Duodenal mucosa (tissue), 2 donors: Measurements from ENCODE around the gene MAGI3.

ENCODE experiments used
- H3K27ac ChIP-seq: one replicate; pipeline ENCODE4 v1.7.0; 2013; ENCODE audit warnings: low read depth, low read length
- H3K27me3 ChIP-seq, 2 donors: one replicate each; pipeline ENCODE4 v1.7.0; 2013; ENCODE audit warnings: low read length in 2 of 2, control low read depth in 1 of 2; ENCODE audit not compliant: insufficient read depth in 2 of 2, control insufficient read depth in 1 of 2
- H3K36me3 ChIP-seq, 2 donors: one replicate each; pipeline ENCODE4 v1.7.0; 2013; ENCODE audit warnings: low read length in 2 of 2, control low read depth in 1 of 2; ENCODE audit not compliant: insufficient read depth in 2 of 2, control insufficient read depth in 1 of 2
- H3K4me1 ChIP-seq, 2 donors: one replicate each; pipeline ENCODE4 v1.7.0; 2013; ENCODE audit warnings: low read length in 2 of 2, control low read depth in 1 of 2; ENCODE audit not compliant: insufficient read depth in 2 of 2, control insufficient read depth in 1 of 2
- H3K4me3 ChIP-seq, 2 donors: one replicate each; pipeline ENCODE4 v1.7.0; 2013; ENCODE audit warnings: low read length in 2 of 2, low read depth in 1 of 2
- H3K9ac ChIP-seq, 2 donors: one replicate each; pipeline ENCODE4 v1.7.0; 2013; ENCODE audit warnings: low read length in 2 of 2, low read depth in 1 of 2
- H3K9me3 ChIP-seq, 2 donors: one replicate each; pipeline ENCODE4 v1.7.0; 2013; ENCODE audit warnings: low read length in 2 of 2, control low read depth in 1 of 2; ENCODE audit not compliant: control insufficient read depth in 1 of 2

The MAGI3 gene

DNA sequence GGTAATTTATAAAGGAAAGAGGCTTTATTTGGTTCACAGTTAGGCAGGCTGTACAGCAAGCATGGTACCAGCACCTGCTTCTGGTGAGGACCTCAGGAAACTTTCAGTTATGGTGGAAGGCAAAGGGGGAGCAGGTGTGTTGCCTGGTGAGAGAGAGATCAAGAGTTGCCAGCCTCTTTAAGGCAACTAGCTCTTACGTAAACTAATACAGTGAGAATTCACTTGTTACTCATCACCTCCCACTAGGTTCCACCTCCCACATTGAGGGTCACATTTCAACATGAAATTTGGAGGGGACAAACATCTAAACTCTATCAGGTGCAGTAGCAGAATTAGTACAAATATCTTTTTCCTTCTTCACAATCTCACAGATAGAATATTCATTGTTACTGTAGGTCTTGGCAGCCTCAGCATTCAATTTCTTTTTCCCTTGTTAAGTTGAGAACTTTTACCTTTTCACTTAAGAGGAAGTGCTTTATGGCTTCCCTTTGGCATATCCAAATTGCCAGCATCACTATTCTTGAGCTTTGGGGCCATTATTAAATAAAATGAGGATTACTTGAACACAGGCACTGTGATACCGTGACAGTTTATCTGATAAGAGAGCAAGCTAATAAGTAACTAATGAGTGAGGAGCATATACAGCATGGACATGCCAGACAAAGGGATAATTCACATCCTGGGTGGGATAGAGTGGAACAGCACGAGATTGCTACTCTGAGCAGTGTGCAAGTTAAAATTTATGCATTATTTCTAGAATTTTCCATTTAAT is 48.4 kb downstream of the MAGI3 start:
- Histone ChIP-seq H3K27ac (no peak overlapping the region), H3K4me3 (no peak overlapping the region), H3K4me1 (peaks cover 8 to 21% of the 10 kb centered on the region in 2 donors), H3K9ac (no peak overlapping the region), H3K36me3 (no peaks in the 10 kb centered on the region), H3K9me3 (no peaks in the 10 kb centered on the region), H3K27me3 (no peaks in the 10 kb centered on the region)

DNA sequence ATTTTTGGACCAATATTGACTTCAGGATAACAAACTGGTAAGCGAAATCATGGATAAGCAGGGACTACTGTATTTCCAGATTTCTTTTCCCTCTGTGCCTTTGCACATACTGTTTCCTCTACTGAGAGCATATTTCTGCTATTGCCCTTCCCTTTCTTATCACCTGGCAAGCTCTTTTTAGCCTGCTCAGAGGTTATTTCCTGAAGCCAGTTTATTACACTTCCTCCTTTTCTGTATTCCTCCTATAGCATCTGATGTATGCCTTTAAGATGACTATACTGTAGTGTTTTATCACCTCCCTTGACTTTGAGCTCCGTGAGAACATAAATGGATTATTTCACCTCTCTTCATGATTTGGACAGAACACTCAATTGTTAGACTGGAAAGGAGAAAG is 49.0 kb downstream of the MAGI3 start:
- Histone ChIP-seq H3K27me3 (no peaks in the 10 kb centered on the region), H3K4me1 (peaks cover 5 to 15% of the 10 kb centered on the region in 2 donors), H3K9me3 (peaks cover 0 to 4% of the 10 kb centered on the region in 2 donors), H3K27ac (no peak overlapping the region), H3K36me3 (no peaks in the 10 kb centered on the region), H3K9ac (no peak overlapping the region), H3K4me3 (no peak overlapping the region)

DNA sequence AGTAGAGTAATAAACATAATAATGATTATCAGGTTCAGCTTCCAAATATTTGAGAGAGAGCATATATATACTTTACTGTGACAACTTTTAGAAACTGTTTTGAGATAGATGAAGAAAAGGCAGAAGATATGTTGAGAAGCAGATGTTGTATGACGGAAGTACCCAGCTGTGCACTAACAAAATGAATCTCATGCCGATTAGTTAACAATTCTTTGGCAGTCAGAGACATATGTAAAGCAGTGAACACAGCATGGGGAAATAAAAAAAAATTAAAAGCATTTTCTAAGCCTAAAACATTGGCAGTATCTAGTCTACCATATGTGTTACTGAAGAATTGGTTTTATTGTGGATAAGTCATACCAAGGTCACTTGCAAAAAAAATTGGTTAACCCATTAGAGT is 51.8 kb downstream of the MAGI3 start:
- H3K27me3 ChIP-seq: no peaks in the 10 kb centered on the region
- no peaks in the 10 kb centered on the region for H3K36me3 ChIP-seq
- H3K27ac ChIP-seq: no peak overlapping the region
- no peak overlapping the region for H3K4me3 ChIP-seq
- H3K9me3 ChIP-seq: peaks cover 0 to 4% of the 10 kb centered on the region in 2 donors
- no peak overlapping the region for H3K9ac ChIP-seq
- peaks cover 5 to 9% of the 10 kb centered on the region in 2 donors for H3K4me1 ChIP-seq

DNA sequence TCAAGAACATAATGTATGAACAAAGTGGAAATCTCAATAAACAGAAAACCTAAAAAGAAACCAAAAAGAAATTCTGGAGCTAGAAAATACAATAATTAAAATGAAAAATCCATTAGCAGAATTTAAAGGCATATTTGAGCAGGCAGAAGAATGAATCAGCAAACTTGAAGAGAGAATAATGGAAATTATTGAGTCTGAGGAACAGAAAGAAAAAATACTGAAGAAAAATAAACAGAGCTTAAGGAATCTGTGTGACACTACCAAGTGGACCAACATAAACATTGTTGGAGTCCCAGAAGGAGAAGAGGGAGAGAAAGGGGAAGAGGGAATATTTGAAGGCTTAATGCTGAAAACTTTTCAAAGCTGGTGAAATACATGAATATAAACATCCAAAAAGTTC is 54.5 kb downstream of the MAGI3 start:
- Histone ChIP-seq H3K27ac (no peak overlapping the region), H3K9ac (no peak overlapping the region), H3K4me3 (no peak overlapping the region)

DNA sequence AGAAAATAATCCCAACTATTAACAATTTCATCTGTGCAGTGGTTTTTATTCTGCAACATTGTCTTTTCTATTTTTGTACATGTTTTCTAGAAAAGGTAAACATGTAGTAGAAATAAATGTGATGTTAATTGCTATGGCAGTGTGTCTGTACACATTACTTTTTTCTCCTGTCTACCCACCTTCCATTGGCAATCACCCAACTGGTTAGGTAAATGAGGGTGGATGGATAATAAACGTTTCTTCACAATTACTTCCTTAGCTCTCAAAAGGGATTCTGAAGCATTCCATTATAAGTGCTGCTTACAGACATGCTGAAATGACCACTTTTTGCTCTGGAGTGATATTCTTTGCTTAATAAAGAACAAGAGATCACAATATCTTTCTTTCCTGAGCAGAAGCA is 61.4 kb downstream of the MAGI3 start:
- Histone ChIP-seq H3K36me3 (no peaks in the 10 kb centered on the region), H3K27ac (no peak overlapping the region), H3K27me3 (no peaks in the 10 kb centered on the region), H3K4me3 (no peak overlapping the region), H3K9ac (no peak overlapping the region), H3K4me1 (peaks cover 11% of the 10 kb centered on the region in 2 donors), H3K9me3 (no peaks in the 10 kb centered on the region)

More for the DNA sequence above, 54.5 kb downstream of the MAGI3 start:
- Histone ChIP-seq H3K9me3 (peaks cover 0 to 4% of the 10 kb centered on the region in 2 donors), H3K4me1 (no peaks in the 10 kb centered on the region), H3K36me3 (no peaks in the 10 kb centered on the region), H3K27me3 (no peaks in the 10 kb centered on the region)

DNA sequence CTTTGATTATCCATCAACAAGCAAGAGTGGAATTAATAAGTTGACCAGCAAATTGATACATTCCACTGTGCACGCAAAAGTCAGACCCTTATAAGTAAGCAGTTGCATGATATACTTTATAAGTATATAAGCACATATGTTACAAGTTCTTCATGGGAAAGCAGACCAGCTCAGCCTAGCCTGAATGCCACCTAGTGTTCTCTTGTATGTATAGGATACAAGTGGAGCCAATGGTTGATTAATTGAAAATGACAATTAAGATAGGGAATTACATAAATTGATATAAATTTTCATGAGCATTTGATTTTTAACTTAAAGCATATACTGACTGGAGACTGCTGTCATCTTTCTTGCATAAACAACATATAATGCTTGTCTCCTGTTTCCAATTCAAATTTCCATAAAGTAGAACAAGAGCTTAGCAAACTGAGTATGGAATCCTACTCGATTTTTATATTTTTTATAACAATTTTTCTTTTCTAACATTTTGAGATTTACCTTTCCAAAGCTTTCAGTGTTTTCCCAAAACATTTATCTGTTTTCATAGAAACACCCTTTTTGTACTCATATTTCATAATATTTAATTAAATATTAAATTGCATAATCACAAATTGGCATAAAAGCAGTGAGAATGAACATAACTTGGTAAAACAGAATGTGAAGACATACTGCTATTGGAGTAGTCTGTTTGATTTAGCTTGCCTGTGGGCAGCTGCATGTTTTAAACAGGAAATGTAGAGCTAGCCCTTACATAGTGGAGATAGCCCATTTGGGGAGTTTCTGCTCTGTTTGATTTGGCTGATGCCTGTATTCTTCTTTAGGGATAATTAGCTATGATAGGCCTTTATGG is 62.8 kb downstream of the MAGI3 start:
- H3K9ac ChIP-seq: no peak overlapping the region
- H3K27me3 ChIP-seq: no peaks in the 10 kb centered on the region
- H3K27ac ChIP-seq: no peak overlapping the region
- H3K9me3 ChIP-seq: no peaks in the 10 kb centered on the region
- no peak overlapping the region for H3K4me3 ChIP-seq
- no peaks in the 10 kb centered on the region for H3K36me3 ChIP-seq
- peaks cover 11% of the 10 kb centered on the region in 2 donors for H3K4me1 ChIP-seq

DNA sequence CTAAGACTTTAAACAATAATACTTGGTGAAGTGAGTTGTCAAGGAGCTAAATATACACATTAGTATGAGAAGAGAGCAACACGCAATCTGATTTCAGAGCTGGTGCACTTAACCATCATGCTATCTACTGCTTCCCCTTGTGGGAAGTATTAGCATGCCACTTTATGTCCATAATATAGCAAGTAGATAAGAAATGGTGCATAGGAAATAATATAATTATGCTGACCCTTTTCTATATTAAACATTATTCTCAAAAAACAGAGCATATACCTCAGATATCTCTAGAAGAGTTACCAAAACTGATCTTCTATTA is 63.4 kb downstream of the MAGI3 start:
- H3K36me3 ChIP-seq: no peaks in the 10 kb centered on the region
- H3K27me3 ChIP-seq: no peaks in the 10 kb centered on the region
- no peak overlapping the region for H3K27ac ChIP-seq
- no peak overlapping the region for H3K4me3 ChIP-seq
- H3K4me1 ChIP-seq: peaks cover 11% of the 10 kb centered on the region in 2 donors
- H3K9ac ChIP-seq: no peak overlapping the region
- H3K9me3 ChIP-seq: no peaks in the 10 kb centered on the region

DNA sequence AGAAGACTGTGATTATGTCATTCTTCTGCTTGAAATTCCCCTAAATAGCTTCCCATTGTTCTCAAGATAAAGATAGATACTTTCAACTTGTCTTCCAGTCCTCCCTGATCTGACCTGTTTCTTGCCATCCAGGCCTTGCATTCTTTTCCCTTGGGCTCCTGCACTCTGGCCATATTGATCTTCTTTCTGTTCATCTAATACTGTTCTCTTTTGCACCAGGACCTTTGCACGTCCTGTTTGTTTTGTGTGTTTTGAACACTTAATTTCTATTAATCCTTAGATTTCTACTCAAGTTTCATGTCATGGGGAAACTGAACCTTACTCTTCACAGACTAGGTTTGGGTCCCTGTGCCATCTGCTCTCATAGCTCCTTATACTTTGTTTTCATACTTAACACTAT is 65.1 kb downstream of the MAGI3 start:
- no peak overlapping the region for H3K27ac ChIP-seq
- no peaks in the 10 kb centered on the region for H3K9me3 ChIP-seq
- H3K27me3 ChIP-seq: no peaks in the 10 kb centered on the region
- peaks cover 11% of the 10 kb centered on the region in 2 donors for H3K4me1 ChIP-seq
- peaks cover 0 to 4% of the 10 kb centered on the region in 2 donors for H3K36me3 ChIP-seq
- H3K4me3 ChIP-seq: no peak overlapping the region
- no peak overlapping the region for H3K9ac ChIP-seq

DNA sequence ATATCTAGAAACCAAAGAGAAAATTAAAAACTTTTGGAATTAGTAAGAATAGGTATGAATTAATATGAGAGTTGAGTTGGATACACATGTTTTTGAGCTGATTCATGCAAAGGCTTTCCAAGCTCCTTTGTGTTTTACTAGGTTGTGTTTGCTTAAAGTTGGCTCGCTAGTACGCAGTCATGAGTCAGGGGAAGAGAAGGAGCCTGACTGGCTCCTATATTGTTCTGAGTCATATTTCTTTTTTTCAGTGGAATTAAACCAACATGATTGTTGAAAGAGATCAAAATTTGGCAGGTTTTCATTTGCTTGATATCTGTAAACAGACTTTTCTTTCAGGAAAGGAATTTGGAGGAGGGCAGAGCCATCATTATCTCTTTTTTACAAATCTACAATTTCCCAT is 66.7 kb downstream of the MAGI3 start:
- Histone ChIP-seq H3K4me3 (no peak overlapping the region), H3K9me3 (no peaks in the 10 kb centered on the region), H3K9ac (no peak overlapping the region), H3K27ac (no peak overlapping the region), H3K36me3 (peaks cover 0 to 4% of the 10 kb centered on the region in 2 donors), H3K27me3 (no peaks in the 10 kb centered on the region), H3K4me1 (peaks cover 4 to 5% of the 10 kb centered on the region in 2 donors)

DNA sequence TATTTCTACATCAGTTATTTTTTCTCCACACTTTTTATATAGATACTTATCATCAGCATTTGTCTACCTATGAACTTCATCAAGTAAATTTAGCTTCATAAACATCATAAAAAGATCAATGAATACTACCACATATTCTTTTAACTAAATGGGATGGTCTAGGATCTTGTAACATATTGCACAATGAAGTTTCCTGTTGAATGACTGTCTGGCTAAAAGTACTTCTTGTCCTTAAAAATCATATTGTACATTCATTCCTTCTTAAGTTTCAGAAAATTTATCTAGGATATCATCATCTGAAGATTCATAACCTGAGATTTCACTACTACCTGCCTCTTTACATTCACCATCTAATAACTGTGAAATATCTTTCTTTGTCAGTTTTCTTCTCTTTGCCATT is 69.0 kb downstream of the MAGI3 start:
- H3K4me1 ChIP-seq: no peaks in the 10 kb centered on the region

More for the DNA sequence above, 69.0 kb downstream of the MAGI3 start:
- Histone ChIP-seq H3K27ac (no peak overlapping the region), H3K9ac (no peak overlapping the region), H3K27me3 (no peaks in the 10 kb centered on the region), H3K36me3 (peaks cover 0 to 4% of the 10 kb centered on the region in 2 donors), H3K4me3 (no peak overlapping the region), H3K9me3 (no peaks in the 10 kb centered on the region)
